Parathyroid adenoma (tissue), 2 donors: Measurements from ENCODE around the gene SRA1.
A peak's percentile ranks its signal among the peaks of the same experiment; 100 is the strongest.

Source experiments
- H2AFZ ChIP-seq: fragments of 300-600 bp; sonication (generic); one replicate; pipeline ENCODE4 v1.7.0; 2017; ENCODE audit warnings: antibody characterized with exemption, mild to moderate bottlenecking
- H3K27ac ChIP-seq: fragments of 300-600 bp; sonication (generic); one replicate; pipeline ENCODE4 v1.7.0; 2017
- H3K27me3 ChIP-seq: fragments of 300-600 bp; sonication (generic); one replicate; pipeline ENCODE4 v1.7.0; 2017; ENCODE audit warnings: low read length; ENCODE audit not compliant: control insufficient read depth, insufficient read depth
- H3K36me3 ChIP-seq: fragments of 300-600 bp; sonication (generic); one replicate; pipeline ENCODE4 v1.7.0; 2017; ENCODE audit warnings: low read length; ENCODE audit not compliant: control insufficient read depth, insufficient read depth
- H3K4me1 ChIP-seq: fragments of 300-600 bp; sonication (generic); one replicate; pipeline ENCODE4 v1.7.0; 2017; ENCODE audit warnings: control low read depth
- H3K4me2 ChIP-seq: fragments of 300-600 bp; sonication (generic); one replicate; pipeline ENCODE4 v1.7.0; 2017; ENCODE audit warnings: low read length
- H3K4me3 ChIP-seq: fragments of 300-600 bp; sonication (generic); one replicate; pipeline ENCODE4 v1.7.0; 2017; ENCODE audit warnings: low read depth, low read length
- H3K79me2 ChIP-seq: fragments of 300-600 bp; sonication (generic); one replicate; pipeline ENCODE4 v1.7.0; 2017; ENCODE audit warnings: control low read depth
- H3K9ac ChIP-seq: fragments of 300-600 bp; sonication (generic); one replicate; pipeline ENCODE4 v1.7.0; 2017; ENCODE audit warnings: mild to moderate bottlenecking
- H3K9me3 ChIP-seq: fragments of 300-600 bp; sonication (generic); one replicate; pipeline ENCODE4 v1.7.0; 2017; ENCODE audit warnings: low read length; ENCODE audit not compliant: control insufficient read depth
- TF ChIP-seq, protein P1 (sequence below): fragments of 300-600 bp; sonication (generic); IDR thresholded peaks from one replicate; pipeline ENCODE4 v1.7.0; 2017; ENCODE audit warnings: antibody characterized with exemption, mild to moderate bottlenecking
- donor health status: primary hyperparathyroidism.

The SRA1 gene

DNA sequence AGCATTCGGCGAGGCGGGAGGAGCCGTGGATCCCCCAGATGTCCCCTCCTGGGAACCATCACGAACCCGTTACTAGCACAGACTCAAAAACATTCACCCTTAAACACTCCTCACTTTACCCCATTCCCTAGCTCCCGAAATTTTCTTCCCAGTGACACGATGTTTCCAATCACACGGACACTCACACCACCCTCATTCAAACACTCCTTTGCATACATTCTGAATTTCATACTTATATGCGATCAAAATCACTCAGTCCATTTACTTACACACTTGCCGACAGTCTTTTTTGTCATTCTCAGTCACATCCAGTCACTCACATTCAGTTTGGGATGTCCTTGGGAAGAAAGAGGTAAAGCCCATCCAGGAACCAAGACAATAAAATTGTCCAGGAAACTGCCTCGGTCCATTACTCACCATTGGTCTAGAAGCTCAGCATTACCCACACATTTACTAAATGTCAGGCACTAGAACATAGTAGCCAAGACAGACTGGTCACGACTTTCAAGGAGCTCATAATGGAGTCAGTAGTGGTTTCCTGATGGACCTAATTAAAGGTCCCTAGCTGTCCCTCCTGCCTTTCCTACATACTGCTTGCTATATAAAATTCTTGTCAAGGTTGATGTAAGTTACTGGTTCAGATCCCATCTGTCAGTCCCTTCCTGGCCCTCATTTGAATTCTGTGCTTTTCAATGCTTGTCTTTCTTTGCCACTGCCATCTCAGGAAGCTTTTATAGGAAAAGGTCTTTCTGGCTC lies 7.9 kb upstream of the SRA1 start:
- Histone ChIP-seq H3K27me3 (no peaks in the 10 kb centered on the region), H3K4me1 (peaks cover 19% of the 10 kb centered on the region), H3K9ac (no peak overlapping the region), H3K27ac (peak overlapping the region; percentile 75), H3K79me2 (no peaks in the 10 kb centered on the region), H3K9me3 (no peaks in the 10 kb centered on the region), H3K36me3 (no peaks in the 10 kb centered on the region), H3K4me3 (peak overlapping the region; percentile 80), H3K4me2 (peak overlapping the region; percentile 61), H2AFZ (peak overlapping the region; percentile 88)
- TF ChIP-seq, protein P1, sequence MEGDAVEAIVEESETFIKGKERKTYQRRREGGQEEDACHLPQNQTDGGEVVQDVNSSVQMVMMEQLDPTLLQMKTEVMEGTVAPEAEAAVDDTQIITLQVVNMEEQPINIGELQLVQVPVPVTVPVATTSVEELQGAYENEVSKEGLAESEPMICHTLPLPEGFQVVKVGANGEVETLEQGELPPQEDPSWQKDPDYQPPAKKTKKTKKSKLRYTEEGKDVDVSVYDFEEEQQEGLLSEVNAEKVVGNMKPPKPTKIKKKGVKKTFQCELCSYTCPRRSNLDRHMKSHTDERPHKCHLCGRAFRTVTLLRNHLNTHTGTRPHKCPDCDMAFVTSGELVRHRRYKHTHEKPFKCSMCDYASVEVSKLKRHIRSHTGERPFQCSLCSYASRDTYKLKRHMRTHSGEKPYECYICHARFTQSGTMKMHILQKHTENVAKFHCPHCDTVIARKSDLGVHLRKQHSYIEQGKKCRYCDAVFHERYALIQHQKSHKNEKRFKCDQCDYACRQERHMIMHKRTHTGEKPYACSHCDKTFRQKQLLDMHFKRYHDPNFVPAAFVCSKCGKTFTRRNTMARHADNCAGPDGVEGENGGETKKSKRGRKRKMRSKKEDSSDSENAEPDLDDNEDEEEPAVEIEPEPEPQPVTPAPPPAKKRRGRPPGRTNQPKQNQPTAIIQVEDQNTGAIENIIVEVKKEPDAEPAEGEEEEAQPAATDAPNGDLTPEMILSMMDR = no peak

DNA sequence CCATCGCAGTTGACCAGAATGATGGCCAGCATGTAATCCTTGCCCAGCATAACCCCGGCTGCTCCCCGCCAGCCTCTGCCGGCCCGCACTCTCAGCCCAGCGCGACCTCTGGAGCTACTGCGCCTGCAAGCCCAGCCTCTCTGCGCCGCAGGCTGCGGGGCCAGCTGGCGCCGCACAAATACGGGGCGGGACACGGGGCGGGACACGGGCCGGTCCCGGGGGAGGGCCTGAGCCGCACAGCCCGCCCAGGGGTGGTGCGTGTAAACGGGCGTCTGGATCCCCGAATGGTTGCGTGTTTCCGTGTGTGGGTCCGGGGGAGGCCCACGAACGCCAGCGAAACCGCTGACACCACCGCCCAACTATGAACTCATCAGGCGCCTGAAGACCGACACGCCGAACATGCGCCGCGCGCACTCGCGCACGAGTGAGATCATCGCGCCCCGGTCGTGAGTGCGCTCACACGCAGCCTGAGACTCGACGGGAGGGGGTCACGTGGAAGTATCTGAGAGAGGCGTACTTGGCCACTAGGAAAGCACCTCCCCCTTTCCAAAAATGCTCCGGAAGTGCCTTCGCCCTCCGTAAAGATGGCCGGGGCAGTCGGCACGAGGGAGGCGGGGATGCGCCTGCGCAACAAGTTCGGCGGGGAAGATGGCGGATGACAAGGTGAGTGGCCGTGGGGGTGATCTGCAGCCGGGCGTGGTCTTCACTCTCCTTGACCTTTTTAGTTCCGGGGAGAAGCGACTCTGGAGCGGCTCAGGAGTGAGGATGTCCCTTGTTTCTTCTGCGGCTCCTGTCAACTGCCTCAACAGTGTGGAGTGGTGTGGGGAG lies 7.1 kb upstream of the SRA1 start, which contains the start of the genes APBB3 and SLC35A4:
TSS of gene APBB3 (minus strand) at position 403 of the 828 bp plus-strand sequence. CDS start at position 50, 353 bp downstream.
TSS of gene SLC35A4 (plus strand) at position 633 of the 828 bp plus-strand sequence. CDS start 2,342 bp downstream, outside the sequence.
- H3K4me3 ChIP-seq = peak within 1 kb of the TSS; percentile 80
- no peaks in the 10 kb centered on the region for H3K36me3 ChIP-seq

DNA sequence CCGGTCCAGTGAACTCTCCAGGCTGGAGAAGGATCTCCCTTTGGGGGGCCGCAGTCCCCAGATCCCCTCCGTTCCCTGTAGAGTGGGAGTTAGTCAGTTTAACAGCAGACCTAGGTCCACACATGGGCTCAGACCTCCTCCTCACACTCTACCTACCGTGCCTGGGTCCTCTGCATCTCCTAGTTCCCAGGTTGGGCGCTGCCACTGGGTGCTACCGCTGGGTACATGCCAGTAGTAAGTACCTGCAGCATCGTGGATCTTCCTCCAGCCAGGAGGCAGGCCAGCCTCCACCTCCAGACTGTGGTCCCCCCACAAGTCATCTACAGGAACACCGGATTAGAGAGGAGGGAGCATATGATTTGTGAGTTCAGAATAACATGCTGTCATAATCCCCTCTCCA lies 6.3 kb upstream of the SRA1 start:
- H3K36me3 ChIP-seq = no peaks in the 10 kb centered on the region
- H3K9ac ChIP-seq = no peak overlapping the region
- no peaks in the 10 kb centered on the region for H3K79me2 ChIP-seq
- H3K27me3 ChIP-seq = no peaks in the 10 kb centered on the region
- H3K4me2 ChIP-seq = peak overlapping the region; percentile 82
- H3K27ac ChIP-seq = peak overlapping the region; percentile 75
- peaks cover 19% of the 10 kb centered on the region for H3K4me1 ChIP-seq
- TF ChIP-seq, protein P1 = no peak
- peak overlapping the region; percentile 88 for H2AFZ ChIP-seq
- H3K4me3 ChIP-seq = peak overlapping the region; percentile 80
- H3K9me3 ChIP-seq = no peaks in the 10 kb centered on the region

More for the DNA sequence above, 7.1 kb upstream of the SRA1 start, which contains the start of the genes APBB3 and SLC35A4:
- Histone ChIP-seq H3K9ac (peak within 1 kb of the TSS; percentile 50), H2AFZ (peak within 1 kb of the TSS; percentile 88), H3K27ac (peak within 1 kb of the TSS; percentile 75), H3K27me3 (no peaks in the 10 kb centered on the region), H3K79me2 (no peaks in the 10 kb centered on the region), H3K4me1 (peaks cover 19% of the 10 kb centered on the region), H3K4me2 (peak within 1 kb of the TSS; percentile 82), H3K9me3 (no peaks in the 10 kb centered on the region)
- TF ChIP-seq, protein P1 = peak; percentile 3

DNA sequence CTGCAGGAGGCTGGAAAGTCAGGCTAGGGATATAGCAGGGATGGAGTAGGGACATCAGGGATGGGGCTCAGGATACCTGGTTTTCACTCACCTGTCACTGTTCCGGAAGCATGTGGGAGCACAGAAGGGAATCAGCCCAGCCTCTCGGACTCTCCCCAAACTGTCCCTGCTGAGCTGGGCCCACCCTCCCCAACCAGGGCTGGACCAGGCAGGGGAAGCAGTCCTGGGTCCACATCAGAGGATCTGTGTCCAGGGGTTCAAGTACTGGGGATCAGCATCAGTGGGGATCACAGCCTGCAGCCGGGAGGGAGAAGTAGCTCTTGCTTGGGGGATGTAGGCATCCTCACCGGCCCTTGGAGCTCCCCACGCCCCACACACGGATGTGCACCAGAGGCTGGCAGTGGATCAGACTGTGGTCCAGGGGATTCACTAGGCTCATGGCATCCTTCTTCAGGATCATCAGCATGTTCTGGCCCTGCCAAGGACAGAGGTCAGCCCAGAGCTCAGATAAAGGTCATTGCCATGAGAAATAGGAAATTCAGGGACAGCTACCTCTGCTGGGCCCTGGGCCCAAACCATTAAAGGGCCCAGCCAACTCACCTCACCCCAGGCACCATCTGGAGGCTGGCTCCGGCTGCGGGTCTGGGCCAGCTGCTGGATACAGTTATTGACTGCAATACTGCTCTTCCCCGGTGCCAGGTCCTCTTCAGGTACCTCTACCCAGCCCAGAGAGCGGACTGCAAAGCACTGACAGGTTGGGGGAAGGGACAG lies 4.7 kb upstream of the SRA1 start:
- Histone ChIP-seq H3K79me2 (peaks cover 2% of the 10 kb centered on the region), H3K27ac (no peak overlapping the region), H3K36me3 (no peaks in the 10 kb centered on the region), H2AFZ (no peak overlapping the region), H3K4me2 (no peak overlapping the region), H3K4me1 (peaks cover 19% of the 10 kb centered on the region), H3K9ac (no peak overlapping the region), H3K27me3 (no peaks in the 10 kb centered on the region), H3K9me3 (no peaks in the 10 kb centered on the region), H3K4me3 (no peak overlapping the region)
- TF ChIP-seq, protein P1 = no peak
